HG03469 (cell line): ENCODE data around the gene TMEM53.
"Not testable (repeated sequence)": the region's sequence is repeated elsewhere in the genome, so short reads cannot be mapped to it uniquely, and the experiment has no call there.

Source experiments
- ATAC-seq: cut with Tn5 transposase; IDR thresholded peaks from one replicate; pipeline ENCODE4 v1.9.1; 2021; ENCODE audit warnings: mild to moderate bottlenecking, moderate library complexity, moderate number of reproducible peaks; ENCODE audit not compliant: unreplicated experiment

TMEM53 gene

DNA sequence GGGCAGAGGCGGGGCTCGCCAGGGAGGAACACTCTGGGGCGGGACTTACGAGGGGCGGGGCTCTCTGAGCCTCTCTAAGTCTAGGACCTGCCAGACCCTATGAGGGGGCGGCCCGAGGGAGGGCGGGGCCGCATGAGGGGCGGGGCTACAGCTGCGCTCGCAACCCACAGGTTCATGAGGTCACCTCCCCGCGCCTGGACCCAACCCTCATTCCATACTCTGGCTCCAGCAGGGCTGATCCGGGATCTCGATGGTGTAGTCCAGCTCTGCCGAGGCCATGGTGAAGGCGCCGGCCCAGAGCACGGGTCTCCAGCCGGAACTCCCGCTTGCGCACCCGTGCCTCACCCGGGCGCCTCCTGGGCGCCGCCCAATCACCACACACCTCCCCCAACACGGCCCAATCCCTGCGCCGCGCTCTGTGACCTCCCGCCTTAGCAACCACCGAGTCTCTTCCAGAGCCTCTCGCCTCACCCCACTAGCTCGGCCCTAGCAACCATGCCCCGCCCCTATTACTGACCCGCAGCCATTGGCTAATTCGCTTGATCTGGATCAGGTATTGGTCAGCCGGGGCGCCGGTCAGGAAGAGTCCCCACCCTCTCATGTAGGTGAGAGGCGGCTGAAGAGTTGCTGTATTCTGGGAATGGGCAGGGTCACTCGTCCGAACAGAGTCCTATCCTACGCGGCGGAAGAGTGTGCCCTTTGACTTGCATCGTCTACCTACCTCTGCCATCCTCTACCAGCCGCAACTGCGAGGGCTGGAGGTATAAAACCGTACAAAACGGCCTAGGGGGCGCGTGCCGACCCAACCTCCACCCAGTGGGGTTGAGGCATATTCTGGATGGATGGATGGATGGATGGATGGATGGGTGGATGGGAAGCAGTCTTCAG lies at the start of gene TMEM53, which contains the start of gene ARMH1:
TMEM53 (minus strand) TSS at position 369 of the 888 bp plus-strand sequence; CDS start at position 279, 90 bp downstream.
ARMH1 (plus strand) TSS at position 602 of the 888 bp plus-strand sequence. CDS start 14,984 bp downstream, outside the sequence.
- ATAC-seq = peak; percentile 77

DNA sequence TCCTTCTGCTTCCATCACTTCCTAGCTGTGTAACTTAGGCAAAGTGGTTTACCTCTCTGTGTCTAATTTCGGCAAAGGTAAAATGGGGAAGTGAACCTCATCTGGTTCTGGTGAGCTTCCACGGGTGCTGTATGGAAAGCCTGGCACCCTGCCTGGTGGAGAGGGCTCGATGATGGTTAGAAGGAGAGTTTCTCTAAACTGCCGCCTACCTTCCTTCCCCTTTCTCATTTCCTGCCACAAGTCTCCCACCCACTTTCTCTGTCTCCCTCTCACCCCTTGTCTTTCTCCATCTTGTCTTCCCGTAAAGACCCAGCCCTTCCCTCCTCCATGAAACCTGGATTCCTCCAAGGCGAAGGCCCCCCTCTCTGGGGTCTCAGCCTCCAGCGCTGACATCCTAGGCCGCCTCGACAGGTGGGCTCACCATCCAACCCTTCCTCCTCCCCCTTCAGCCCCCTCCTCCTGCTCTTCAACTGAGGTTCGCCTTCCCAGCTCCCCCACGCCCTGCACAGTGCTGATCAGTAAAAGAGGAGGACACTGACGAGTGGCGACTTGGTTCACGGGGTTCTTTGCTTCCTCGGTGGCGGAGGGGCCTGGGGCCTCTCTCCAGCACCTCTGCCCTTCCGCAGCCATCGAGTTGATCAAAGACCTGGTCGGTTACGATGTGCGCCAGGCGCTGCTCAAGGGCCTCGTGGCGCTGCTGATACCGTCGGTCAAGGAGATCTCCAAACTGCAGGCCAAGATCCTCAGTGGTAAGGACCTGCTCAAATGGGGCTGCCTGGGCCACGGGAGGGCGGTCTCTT lies 49.4 kb upstream of the TMEM53 start:
- no peak for ATAC-seq

DNA sequence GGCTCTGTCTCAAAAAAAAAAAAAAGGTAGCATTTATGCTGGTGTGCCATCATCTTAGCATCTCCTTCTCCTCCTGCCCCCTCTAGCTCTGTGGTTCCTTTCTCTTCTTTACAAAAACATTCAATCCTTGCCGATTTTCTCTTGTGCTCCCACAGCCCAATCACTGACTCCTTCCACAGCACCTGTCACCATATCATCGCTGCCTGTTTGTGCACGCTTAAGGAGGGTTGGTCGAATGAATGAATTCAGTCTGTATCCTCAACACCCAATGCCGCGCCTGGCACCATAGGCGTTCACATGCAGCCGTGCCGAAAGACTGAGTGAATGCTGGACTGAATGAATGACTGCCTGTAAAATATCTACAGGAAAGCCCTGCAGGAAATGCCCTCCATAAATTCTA lies 48.8 kb upstream of the TMEM53 start:
- ATAC-seq = no peak

DNA sequence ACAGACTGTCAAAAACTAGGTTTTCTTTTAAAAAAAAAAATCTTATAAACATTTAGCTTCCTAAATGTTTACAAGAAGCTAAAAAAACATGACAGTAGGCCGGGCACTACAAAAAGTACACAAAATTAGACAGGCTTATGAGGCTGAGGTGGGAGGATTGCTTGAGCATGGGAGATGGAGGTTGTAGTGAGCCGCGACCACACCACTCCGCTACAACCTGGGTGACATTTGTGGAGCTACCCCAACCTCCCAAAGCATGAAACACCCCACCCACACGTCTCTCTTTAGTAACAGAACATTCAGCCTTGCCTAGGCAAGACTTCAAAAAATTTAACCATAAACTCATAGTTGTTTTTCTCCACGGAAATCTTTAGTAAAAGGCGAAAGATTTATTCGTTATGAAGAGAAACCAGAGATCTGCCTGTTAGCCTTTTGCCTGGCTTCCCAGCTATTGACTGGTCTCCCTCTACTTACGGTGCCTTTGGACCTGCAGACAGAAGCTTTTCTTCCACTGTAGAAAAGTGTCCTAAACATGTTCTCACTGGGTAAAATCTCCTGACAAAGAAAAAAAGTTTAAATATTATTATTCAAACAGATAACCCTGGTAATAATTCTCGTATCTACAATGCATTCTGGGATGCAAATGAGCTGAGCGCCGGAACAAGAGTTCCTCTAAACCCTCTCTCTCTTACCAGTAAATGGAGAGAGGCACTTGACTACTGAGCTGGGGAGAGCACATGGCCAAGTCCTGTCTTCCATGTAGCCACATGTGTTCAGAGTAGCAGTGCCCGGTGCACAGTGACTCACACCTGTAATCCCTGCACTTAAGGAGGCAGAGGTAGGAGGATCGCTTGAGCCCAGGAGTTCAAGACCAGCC lies 47.4 kb upstream of the TMEM53 start:
- ATAC-seq = peak; percentile 49

DNA sequence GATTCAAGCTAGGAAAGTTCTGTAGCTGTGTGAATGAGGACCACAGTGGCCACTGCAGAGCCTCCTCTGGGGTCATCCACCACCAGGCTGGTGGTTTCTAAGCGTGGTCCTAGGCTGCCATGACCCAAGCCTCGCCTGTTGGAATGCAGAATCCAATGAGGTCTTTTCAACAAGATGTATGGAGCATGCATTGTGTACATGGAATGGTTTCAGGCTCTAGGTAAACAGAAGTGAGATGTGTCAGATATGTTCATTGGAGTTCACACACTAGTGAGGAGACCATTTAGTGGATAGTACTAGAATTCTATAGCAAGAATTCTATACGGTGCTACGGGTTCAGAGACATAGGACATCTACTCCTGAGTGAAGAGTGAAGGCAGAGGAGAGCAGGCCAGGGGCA lies 46.0 kb upstream of the TMEM53 start:
- ATAC-seq = no peak

DNA sequence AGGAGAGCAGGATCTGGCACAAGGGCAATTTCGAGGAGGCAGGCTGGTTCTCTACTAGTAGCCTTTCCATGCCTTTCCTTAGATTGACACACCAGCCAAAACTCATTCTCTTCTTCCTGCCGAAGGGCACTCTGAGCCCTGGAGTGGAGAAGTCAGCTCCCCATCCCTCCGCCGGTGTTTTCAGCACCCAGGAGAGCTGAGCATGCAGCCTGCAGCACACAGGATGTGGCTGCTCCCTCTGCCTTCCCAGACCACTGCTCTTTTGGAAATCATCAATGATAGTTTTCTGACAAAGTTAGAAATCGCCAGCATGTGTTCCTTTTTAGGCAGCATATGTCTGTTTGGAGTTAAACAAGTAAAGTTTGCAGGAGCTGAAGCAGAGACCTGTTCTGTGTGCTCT lies 45.0 kb upstream of the TMEM53 start:
- no peak for ATAC-seq

DNA sequence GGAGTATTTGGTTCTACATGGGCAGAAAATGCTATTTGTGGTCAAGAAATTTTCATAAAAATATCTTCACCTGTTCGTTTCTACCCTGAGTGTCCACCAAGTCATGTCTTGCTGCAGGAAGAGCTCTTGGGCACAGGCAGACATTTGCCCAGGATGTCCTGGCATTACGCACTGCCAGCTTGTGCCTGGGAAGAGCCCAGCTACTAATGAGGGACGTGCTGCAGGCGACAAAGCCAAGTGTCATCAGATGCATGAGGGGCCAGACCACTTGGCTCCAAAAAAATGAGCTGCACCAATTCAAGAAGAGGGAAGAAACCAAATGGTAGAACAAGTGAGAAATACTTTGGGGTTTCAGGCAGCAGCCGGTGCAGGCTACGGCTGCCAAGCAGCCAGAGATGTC lies 43.8 kb upstream of the TMEM53 start:
- no peak for ATAC-seq

DNA sequence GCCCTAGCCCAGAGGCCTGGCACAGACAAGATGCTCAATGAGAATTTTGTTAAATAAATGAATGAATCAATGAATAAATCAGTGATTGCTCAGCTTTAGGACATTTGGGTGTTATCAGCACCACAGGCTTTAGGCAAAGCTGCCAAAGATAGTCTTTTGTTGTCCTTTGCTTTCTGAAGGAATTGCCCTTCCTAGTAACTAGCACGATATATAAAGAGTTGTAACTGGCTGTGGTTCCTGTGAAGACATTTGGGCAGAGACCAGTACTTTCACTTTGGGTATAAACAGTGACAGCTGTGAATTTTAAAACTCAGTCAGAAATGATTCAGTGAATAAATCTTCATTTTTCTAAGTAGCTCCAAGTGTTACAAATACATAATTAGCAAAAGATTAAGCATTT lies 43.4 kb upstream of the TMEM53 start:
- ATAC-seq = no peak

DNA sequence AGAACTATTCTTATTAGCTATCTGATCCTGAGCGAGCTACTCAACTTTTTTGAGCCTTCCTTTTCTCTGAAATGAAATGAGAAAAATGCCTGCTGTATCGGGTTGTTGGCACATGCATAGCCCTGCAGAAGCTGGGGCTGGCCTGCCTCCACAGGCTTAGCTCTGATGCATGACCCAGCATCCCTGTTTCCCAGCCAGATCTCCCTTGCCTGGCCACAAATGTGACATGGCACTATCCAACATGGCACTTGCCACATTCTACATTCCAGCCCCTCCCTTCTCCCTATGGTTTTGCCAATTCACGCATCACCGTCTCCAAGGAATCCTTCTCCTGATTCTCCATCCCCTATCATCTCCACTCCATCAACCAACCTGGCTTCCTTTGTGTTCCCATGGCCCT lies 42.9 kb upstream of the TMEM53 start:
- ATAC-seq = no peak

DNA sequence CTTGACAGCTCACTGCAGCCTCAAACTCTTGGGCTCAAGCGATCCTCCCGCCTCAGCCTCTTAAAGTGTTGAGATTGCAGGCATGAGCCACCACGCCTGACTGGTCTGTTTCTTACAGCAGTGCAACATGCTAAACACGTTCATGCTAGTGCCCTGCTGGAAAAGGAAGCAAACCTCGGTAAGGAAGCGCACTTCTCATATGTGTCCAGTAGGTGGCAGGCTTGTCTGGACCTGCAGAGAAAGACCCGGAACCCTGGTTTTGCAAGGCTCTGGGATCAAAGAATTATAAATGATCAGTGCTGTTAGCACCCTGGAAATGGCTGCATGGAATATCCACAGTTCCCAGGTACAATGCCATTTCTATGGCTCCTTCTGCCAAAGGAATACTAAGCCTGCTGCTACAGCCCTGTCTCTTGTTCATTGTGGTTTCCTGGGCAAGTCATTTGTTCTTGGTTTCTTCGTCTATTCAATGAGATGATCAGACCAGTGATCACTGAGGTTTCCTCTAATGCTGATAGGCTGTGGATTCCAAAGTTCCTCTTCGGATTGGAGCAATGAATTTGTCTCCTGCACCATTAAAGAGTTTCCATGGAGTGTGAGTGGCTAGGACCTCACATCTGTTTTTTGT lies 40.8 kb upstream of the TMEM53 start:
- no peak for ATAC-seq

DNA sequence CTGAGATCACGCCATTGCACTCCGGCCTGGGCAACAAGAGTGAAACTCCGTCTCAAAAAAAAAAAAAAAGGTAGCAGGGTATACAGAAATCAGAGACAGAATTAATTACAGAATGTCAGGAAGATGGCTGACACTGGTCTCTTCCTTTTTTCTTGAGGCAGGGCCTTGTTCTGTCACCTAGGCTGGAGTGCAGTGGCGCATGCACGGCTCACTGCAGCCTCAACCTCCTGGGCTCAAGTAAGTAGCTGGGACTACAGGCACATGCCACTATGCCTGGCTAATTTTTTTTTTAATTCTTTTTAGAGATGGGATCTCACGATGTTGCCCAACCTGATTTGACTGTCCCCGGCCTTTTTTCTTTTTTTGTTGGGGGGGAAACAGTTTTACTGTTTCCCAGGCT lies 40.3 kb upstream of the TMEM53 start:
- no peak for ATAC-seq

DNA sequence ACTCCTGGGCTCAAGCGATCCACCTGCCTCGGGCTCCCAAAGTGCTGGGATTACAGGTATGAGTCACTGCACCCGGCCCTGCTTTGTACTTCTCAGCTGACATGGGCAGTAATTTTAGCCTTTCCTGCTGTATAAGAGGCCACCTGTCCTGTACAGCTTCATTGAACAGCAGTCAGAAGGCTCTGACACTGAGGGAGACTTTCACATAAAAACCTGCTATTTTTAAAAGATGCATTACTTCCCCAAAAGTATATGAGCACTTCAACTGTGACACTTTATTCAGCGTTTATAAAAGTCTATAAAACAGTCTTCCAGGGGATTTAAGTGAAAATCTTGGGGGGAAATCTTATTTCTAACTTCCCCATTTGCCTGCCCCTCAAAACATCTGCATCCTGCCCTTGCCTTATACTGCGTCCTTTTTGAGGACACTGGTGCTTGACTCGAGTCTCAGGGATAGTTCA lies 39.1 kb upstream of the TMEM53 start:
- no peak for ATAC-seq

DNA sequence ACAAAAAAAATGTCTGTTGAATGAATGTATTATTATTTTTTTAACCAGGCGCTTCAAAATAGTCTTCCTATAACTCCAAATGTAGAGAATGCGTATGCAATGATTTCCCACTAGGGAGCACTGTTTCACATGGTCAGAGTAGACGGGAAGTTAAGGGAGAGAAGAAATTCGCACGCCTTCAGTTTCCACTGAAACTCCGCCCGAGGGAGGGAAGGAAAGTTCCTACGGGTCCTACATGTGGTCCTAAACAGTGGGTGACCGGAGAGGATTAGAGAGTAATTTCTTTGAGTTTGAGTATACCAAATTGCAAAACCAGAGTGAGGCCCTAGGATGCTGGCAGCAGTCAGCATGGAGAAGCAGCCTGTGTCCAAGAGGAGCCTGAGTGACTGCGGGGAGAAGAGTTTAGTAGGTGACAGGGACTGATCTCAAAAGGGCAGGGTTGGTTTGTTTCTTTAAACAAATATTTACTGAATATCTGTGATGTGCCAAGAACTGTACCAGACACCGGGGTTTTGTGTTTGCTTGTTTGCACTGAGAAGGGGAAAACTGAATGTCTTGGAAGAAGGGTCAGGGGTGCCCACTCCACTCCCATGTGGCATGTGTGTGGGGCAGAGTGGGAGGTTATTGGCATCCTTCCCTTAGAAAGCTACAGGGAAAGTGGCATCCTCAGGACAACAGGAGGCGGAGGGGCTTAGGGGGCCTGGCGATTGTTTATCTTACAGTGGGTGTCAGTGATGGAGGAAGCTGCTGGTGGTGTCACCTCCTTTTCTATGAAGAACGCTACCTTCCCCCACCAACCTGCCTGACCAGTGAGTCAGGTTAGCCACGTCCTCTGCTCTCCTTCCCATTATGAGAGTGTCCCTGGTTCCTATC lies 33.9 kb upstream of the TMEM53 start:
- no peak for ATAC-seq

DNA sequence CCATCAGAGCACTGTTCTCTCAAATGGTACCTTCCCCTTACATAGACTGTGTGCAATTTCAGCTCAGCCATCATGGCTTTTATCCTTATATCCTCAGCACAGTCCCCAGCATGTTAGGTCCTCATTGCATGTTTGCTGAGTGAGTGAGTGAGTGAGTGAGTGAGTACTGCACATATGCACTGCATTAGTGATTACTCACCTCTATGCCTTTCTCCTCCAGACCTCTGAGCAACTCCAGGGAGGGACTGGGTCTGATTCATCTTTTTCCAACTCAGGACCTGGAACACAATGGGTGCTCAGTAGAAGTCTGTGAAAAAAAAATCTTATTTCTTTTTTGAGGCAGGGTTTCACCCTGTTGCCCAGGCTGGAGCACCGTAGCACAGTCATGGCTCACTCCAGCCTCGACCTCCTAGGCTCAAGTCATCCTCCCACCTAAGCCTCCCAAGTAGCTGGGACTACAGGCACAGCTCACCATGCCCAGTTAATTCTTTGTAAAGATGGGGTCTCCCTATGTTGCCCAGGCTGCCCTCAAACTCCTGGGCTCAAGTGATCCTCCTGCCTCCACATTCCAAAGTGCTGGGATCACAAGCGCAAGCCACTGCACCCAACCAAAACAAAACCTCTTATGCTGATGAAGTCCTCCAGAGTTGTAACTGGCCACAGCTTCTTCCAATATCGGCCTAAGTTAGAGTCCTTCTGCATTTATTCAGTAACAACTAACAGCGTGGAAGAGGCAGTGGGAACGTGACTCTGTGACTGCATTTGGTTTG lies 33.0 kb upstream of the TMEM53 start:
- ATAC-seq = no peak

DNA sequence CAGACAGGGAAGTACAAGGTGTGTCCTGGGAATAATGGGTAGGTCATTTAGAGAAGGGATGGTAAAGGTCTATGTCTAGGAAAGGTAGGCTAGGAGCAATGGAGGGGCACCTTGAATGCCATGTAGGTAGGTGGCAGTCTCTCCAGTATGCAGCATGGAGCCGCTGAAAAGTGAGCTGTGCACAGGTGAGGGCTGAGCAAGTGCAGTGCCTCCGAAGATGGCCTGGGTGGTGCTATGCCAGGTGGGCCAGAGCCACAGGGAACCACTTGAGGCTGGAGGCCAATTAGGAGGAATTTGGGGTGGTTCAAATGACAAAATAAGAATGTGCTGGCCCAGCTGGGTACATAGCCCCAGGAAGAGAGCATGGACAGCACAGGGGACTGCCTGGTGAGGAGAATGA lies 31.7 kb upstream of the TMEM53 start:
- no peak for ATAC-seq

DNA sequence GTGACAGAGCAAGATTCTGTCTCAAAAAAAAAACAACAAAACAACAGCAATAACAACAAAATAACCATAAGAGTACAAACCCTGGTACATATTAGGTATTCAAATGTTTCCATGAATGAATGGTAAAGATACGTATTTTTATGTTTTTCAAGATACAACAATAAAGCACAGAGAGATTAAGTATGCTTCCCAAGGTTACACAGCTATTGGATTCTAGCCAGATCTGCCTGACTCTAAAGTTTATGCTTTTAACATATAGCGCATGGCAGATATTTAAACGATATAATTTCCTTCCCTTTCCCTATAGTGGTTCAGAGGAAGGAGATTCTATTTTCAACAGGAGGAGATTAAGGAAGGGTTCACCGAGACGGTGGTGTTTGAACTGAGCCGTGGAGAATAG lies 31.2 kb upstream of the TMEM53 start:
- no peak for ATAC-seq

DNA sequence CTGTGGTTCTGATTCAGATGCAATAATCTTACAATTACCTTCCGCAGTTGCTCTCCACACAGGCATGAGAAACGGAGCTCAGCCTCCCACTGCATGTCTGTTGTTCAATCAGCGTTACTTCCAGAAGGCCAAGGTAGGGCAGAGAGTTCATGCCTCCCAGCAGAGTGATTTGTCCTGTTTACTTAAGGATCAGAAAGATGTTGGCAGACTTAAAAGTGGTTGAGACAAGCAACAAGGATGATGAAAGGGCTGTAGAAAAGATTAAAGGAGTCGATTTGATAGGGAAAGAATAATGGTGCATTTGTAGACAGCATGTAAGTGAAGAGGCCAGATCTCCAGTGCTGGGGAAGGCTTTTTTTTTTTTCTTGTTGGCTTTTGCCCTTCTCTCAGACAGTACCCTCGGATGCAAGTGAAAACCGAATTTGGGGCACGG lies 26.9 kb upstream of the TMEM53 start:
- no peak for ATAC-seq

DNA sequence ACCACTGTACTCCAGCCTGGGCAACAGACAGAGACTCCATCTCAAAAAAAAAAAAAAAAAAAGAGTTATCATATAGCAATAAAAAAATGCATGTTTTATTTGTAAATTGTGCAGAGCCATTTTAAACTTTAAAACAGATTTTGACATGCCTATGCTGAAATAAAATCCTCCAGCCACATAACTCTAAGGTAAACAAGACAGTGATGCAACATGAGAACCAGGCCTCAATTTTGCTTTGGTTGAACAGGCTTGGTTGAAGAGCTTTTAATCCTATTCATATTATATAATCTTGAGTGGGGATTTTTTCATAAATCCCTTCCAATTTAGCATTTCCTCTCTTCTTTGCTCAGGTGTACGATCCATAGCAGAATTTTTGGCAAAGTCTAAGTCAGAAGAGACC lies 26.3 kb upstream of the TMEM53 start:
- no peak for ATAC-seq

DNA sequence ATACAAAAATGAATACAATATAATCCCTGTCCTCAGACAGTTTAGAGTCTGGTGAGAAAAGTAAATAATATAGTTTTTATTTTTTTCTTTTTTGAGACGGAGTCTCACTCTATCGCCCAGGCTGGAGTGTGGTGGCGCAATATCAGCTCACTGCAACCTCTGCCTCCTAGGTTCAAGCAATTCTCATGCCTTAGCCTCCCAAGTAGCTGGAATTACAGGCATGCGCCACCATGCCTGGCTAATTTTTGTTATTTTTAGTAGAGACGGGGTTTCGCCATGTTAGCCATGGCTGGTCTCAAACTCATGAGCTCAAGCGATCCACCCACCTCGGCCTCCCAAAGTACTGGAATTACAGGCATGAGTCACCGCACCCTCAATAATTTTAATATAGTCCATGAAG lies 25.1 kb upstream of the TMEM53 start:
- ATAC-seq = not testable (repeated sequence)
